IPS DF 4.7 (cell line): ENCODE results near the gene COBL.

Experiments used
- DNase-seq: peaks from one replicate; pipeline ENCODE4 v3.0.0-alpha.2; 2013; ENCODE audit warnings: low spot score; ENCODE audit errors: extremely low read depth

The COBL gene

GRCh38 chr7:51234609-51235308 lies 81.8 kb downstream of the COBL start:
- no peak for DNase-seq

GRCh38 chr7:51234139-51234538 lies 82.5 kb downstream of the COBL start:
- no peak for DNase-seq

GRCh38 chr7:51233374-51233773 lies 83.2 kb downstream of the COBL start:
- DNase-seq, result no peak

GRCh38 chr7:51230723-51231122 lies 85.9 kb downstream of the COBL start:
- DNase-seq, result no peak

GRCh38 chr7:51230324-51230625 lies 86.3 kb downstream of the COBL start:
- no peak for DNase-seq

GRCh38 chr7:51229620-51230323 lies 86.8 kb downstream of the COBL start:
- no peak for DNase-seq

- no peak for DNase-seq
These were observed 87.5 kb downstream of the COBL start for GRCh38 chr7:51229106-51229537.

- DNase-seq, result no peak
These were observed 88.1 kb downstream of the COBL start for GRCh38 chr7:51228386-51228958.

- no peak for DNase-seq
These were observed 88.7 kb downstream of the COBL start for GRCh38 chr7:51227861-51228260.

GRCh38 chr7:51226916-51227535 lies 89.6 kb downstream of the COBL start:
- DNase-seq, result no peak

- no peak for DNase-seq
These were observed 90.4 kb downstream of the COBL start for GRCh38 chr7:51226063-51226755.

GRCh38 chr7:51224811-51225595 lies 91.6 kb downstream of the COBL start:
- peak; percentile 30 for DNase-seq

- DNase-seq, result no peak
These were observed 93.1 kb downstream of the COBL start for GRCh38 chr7:51223505-51223904.

- no peak for DNase-seq
These were observed 93.7 kb downstream of the COBL start for GRCh38 chr7:51222916-51223315.

GRCh38 chr7:51220226-51220625 lies 96.4 kb downstream of the COBL start:
- no peak for DNase-seq

- DNase-seq, result no peak
These were observed 97.2 kb downstream of the COBL start for GRCh38 chr7:51219261-51219988.

GRCh38 chr7:51217804-51218203 lies 98.8 kb downstream of the COBL start:
- no peak for DNase-seq

- no peak for DNase-seq
These were observed 102.5 kb downstream of the COBL start for GRCh38 chr7:51214098-51214497.

GRCh38 chr7:51213618-51214017 lies 103.0 kb downstream of the COBL start:
- DNase-seq, result no peak

GRCh38 chr7:51210766-51211165 lies 105.8 kb downstream of the COBL start:
- DNase-seq, result no peak
